HG02840 (cell line): ENCODE results near the gene FAM210B.
"Not testable (repeated sequence)": the region's sequence is repeated elsewhere in the genome, so short reads cannot be mapped to it uniquely, and the experiment has no call there.

Source experiments
- ATAC-seq: cut with Tn5 transposase; IDR thresholded peaks from one replicate; pipeline ENCODE4 v1.9.1; 2021; ENCODE audit warnings: mild to moderate bottlenecking, moderate library complexity, moderate number of reproducible peaks; ENCODE audit not compliant: unreplicated experiment, low FRiP score

The FAM210B gene, protein sequence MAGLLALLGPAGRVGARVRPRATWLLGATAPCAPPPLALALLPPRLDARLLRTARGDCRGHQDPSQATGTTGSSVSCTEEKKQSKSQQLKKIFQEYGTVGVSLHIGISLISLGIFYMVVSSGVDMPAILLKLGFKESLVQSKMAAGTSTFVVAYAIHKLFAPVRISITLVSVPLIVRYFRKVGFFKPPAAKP

DNA sequence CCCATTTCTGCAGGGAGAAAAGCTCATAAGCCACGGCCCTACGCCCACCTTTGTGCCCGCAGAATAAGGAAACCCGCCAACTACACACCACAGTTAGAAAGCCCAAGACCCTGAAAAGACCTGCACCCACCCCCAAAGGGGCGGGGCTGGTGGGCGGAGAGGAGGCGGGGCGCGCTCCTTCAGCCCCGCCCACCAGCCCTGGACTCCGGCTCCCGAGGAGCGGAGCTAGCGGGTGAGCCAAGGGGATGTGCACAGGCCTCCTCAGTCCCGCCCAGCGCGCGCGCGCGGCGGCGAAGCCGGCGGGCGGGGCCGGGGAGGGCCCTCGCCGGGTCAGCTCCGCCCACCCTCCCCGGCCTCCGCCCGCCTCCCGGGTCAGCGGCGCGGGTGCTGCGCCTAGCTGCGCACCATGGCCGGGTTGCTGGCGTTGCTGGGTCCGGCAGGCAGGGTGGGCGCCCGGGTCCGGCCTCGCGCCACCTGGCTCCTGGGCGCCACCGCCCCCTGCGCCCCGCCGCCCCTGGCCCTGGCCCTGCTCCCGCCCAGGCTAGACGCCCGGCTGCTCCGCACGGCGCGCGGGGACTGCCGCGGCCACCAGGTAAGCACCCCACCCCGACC, at the start of gene FAM210B:
Gene FAM210B, plus strand, starts transcription at position 375 of the 612 bp plus-strand sequence. Its CDS starts 32 bp downstream, at position 407.
- peak; percentile 87 for ATAC-seq

DNA sequence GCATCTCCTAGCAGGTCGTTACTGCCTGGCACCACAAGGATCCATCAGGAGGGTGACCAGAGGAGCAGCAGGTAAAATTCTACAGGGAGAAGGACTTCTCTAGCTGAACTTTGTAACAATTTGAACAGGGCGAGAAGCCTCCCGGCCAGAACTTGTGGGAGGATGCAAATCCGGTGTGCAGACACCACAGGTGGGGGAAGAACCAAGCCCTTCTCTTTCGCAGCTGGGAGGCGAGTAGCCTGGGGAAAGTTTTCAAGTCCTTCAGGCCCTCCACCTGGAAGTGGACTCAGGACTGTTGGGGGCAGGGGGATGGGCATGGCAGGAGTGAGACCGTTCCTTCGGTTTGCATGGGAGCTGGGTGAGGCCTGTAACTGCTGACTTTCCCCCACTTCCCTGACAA, 42.7 kb upstream of the FAM210B start:
- no peak for ATAC-seq

DNA sequence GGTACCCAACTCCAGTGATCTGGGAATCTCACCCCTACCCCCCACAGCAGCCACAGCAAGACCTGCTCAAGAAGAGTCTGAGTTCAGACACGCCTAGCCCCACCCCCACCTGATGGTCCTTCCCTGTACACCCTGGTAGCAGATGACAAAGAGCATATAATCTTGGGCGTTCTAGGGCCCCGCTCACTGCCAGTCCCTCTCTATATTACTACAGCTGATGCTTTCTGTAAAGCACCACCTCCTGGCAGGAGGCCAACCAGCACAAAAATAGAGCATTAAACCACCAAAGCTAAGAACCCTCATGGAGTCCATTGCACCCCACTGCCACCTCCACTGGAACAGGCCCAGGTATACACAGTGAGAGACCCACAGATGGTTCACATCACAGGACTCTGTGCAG, 42.3 kb upstream of the FAM210B start:
- no peak for ATAC-seq

DNA sequence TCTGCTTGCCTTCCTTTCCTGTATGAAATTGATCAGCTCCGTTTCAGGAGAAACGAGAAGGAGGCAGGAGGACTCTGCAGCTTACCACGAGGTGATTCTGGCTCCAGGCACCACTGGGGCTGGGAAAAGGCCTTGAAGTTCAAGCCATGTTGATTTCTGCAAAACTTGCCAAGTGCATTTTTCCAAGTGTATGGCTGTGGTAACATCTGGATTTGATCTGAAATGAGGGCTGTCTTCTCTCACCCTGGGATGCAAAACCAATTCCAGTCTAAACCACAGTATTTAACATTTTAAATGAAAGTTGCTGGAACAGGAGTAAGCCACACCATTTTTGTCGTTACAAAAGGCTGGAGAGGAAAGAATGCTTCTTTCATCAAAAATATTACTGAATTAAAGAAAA, 36.1 kb upstream of the FAM210B start:
- ATAC-seq: no peak

DNA sequence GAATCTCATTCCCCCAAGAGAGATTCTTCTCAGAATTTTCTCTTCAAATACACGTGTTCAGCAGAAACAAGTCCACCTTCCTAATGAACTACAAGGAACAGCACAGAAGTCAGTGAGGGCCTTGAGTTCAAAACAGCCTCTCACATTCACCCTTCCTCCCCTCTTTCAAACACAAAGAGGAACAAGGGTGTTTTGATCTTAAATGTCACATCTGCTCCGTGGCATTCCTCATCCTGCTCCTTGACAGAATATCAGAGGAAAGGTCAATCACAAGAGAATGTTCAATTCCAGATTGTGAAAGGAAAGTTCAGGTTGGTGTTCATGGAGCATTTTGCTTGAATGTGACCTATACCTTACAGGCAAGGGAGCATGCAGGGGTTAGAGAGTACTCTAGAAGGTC, 35.6 kb upstream of the FAM210B start:
- ATAC-seq: no peak

DNA sequence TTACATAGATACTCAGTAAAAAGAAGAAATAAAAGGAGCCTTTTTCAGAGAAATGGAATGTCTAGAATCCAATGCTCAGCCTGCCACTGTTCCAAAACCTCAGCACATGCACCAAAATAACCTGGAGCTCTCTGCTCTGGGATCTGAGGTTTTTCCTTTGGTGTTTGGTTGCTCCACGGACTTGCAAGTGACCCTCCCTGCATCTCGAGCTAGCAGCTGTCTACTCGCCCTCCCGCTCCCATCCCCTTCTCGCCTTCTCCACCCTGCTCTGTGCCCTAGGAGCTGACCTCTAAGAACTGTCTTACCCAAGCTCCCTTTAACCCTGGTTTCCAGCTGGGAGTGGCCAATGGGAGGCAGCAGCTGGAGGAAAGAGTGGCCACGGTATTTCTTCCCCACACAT, 35.1 kb upstream of the FAM210B start:
- ATAC-seq: no peak

DNA sequence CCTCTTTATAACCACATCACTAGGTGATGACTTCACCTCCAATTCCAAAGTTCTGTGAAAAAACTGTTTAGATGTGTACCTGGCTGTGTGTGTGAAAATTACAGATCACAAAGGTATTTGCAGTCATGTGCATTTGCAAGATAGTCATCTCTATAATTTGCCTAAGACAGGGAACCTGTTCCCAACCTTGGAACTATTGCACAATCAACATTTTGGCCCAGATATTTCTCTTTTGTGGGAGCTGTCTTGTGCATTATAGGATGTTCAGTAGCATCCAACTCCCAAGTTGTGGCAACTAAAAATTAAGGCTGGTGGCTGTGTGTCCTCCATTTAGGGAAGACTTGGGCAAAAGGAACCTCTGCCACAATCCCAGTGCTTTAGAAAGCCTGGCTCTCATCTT, 34.0 kb upstream of the FAM210B start:
- ATAC-seq: no peak

DNA sequence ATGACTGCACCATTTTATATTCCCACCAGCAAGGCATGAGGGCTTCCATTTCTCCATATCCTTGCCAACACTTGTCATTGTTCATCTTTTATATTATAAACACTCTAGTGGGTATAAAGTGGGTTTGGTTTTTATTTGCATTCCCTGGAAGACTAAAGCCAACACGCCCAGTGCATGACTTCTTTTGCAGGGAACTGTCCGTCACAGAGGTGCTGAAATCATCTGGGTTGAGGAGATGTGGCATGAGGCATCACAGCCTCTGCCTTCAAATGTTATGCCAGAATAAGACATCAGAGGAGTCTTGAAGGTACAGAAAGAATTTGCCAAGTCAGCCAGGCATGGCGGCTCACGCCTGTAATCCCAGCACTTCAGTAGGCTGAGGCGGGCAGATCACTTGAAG, 29.9 kb upstream of the FAM210B start:
- ATAC-seq: no peak

DNA sequence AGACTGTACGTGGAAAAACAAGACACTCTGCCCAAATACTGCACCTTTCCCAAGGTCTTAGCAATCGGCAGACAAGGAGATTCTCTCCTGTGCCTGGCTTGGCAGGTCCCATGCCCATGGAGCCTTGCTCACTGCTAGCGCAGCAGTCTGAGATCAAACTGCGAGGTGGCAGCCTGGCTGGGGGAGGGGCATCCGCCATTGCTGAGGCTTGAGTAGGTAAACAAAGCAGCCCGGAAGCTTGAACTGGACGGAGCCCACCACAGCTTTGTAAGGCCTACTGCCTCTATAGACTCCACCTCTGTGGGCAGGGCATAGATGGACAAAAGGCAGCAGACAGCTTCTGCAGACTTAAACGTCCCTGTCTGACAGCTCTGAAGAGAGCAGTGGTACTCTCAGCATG, 22.1 kb upstream of the FAM210B start:
- ATAC-seq: not testable (repeated sequence)

DNA sequence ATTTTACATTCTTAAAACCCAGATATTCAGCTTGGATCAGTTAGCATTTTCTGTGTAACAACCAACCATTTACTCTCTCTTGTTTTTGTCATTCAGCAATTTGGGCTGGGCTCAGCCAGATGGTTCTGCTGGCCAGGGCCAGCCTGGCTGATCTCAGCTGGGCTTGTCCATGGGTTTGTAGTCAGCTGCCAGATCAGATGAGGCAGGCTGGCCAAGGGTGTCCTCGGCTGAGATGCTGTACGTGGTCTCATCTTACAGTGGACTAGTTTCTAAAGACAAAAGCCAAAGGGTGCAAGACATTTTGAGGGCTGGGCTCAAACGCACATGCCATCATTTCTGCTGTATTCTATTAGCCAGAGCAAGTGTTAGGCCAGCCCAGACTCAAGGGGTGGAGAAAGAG, 16.0 kb upstream of the FAM210B start:
- no peak for ATAC-seq

DNA sequence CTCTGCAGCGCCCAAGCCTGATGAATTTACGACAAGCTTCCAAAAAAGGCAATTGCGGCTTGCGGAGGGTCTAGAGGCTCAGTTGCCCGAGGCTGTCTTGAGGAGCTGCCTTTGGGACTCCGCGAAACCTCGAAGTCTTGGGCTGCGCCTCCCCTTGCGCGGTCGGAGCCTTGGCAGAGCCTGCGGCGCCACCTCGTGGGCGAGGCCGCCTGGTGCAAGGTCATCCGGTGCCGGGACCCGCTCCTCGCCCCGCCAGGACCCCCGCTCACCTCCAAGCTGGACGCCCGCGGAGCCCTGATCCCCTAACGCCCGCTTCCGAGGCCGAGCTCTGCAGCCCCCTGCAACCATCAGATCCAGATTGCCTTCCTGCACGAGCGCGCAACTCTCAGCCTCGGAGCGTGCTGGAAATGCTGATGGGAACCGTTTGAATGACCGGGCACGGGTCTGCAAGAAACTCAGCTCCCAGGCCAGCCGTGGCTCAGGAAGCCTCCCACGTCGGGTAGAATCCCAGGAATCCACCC, 14.9 kb upstream of the FAM210B start:
- ATAC-seq: no peak

DNA sequence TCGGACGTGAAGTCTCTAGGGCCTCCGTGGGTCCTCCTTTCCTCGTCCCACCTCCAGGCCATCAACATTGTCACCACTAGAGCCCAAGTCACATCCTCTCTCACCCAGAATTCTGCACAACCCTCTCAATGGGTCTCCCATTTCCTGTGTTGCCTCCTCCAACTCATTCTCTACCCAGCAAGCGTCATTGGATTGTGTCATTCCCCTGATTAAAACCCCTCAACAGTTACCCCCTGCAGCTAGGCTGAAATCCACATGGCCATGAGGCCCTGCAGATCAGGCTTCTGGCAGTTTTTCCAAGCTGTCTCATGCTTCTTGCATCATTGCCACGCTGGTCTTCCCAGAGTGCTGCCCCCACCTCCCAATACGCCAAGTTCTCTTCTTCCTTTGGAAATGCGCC, 12.9 kb upstream of the FAM210B start:
- ATAC-seq: no peak

DNA sequence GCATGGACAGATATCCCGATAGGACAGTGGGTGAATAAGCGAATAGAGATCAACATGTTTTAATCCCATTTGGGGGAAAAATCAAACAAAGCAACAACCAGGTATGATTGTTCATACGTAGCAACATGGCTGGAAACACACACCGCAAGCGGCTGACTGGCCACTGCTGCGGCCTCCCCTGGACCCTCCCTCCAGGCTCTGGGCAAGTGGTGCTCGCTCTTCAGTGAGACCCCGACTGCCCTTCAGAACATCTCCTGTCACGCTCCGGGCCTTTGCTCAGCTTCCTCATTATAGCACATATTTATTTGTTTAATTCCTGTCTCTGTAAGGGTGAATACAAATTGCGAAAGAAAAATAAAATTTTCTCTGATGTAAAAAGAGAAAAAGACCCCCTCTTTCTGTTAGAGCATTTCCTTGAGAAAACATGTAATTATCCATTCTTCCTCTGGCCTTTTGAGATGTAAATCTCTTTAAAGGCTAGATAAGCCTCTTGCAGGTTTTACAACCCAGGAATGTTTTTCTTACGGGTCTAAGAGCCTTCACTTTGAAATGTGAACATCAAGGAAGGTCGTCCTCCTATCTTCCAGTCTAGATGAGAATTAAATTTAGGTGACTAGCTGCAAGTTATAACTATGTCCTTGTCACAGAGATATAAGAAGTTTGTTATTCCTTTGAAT, 11.0 kb upstream of the FAM210B start:
- ATAC-seq: no peak

DNA sequence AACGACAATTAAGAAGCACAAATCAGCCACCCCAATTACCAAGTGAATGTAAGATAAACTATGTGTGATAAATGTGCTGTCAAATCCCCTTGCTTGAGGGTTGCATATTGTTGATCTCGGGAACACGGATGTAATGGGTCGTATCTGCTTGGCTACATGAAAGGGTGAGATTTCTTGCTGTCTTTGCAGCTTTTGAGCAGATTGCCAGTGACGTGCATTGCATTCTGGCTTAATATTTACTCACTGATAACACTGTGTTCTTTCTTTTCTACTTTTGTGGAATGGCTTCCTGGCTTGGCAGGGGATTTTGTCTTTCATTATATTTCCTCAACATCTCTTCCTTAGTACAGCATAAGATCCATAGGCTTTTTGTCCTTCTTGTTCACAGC, 10.5 kb upstream of the FAM210B start:
- no peak for ATAC-seq

DNA sequence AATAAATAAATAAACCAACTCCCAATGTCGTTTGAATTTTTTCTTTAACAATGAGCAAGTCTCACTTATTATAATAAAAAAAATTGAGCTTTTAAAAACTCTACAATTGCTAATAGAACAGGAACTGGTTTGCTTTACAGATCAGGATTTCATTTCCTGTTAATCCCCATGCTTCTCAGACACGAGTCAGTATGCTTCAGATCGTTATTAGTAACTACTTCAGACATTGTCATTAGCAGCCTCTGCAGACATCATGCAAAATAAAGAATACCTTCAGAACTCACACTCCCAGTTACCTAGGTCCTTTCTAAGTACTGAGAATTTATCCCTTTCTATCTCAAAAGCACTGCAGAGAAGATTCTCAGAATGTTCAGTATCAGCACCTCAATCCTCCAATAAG, 10.0 kb upstream of the FAM210B start:
- ATAC-seq: no peak

DNA sequence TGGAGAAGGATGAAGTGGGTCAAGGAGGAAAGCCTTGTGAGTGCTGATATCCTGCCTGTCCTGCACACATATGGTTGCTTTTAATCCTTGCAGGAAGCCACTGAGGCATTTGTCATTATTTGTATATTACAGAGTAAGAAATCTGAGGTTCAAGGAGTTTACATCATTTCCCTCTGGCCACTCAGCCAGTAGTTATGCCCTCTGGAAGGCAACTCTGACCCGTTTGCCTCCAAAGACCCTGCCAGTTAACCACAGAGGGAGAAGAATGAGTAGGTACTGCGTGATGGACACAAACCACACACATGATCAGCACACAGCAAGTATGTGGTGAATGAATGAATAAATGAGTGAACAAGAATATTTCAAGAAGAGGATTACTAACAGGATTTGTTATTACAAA, 7.9 kb upstream of the FAM210B start:
- ATAC-seq: no peak

DNA sequence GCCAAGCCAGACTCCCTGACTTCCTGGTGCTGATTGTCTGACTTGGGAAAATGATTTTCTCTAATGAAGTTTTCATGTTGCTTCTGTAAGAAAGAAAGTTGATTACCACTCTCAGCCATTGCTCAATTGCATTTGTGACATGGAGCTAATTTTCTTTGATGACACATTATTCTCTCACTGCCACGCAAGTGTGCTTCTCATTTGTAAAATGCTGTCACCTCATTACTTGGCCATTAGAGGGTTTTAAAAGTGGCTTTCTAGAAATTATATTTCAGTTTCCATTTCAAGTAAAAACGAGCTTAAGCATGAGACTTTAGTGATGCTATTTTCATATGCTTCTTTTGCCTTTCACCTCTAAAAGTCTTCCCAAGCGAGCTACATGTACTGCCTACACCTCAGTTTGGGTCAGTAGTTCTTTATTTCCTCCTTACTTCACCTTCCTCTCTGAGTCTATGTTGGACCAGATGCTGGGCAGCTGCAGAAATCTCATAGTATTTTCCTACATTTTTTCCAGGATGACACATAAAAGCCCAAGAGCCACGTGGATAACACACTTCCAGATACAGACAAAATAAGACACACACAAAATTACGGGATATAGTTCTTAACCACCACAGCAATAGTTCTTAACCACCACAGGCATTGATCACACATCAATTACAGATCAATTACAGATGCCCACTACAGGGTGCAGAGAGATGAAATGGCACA, 6.3 kb upstream of the FAM210B start:
- no peak for ATAC-seq

DNA sequence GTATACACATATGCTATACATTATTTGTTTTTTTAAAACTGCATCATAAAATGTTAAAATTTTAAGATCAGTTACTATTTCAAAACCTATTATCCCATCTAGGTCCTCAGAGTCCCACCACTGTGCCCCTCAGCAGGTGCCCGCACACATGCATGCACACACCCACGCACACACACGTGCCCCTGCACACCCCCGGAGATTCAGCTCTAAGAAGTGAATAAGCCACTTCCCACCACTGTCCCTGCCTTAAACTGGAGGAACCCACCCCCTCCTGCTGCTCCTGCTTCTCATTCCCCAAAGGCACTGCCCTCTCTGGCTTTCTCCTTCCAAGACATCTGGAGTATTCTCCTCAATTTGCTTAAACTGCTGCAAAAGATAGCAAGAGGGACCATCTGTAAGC, 5.4 kb upstream of the FAM210B start:
- ATAC-seq: no peak

DNA sequence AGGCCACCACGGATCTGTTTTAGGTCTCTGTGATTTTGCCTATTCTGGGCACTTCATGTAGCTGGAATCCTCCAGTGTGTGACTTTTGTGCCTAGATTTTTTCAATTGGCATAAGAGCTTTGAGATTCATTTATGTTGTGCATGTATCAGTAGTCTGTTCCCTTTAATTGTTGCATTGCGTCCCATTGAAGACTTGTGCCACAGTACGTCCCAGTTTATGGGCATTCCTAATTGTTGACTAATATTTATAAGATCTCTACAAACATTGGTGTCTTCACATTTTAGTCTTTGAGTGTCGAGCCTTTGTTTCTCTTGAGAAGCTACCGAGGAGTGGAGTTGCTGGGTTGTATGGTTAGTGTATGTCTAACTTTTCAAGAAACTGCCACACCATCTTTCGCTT, 704 bp upstream of the FAM210B start:
- no peak for ATAC-seq

DNA sequence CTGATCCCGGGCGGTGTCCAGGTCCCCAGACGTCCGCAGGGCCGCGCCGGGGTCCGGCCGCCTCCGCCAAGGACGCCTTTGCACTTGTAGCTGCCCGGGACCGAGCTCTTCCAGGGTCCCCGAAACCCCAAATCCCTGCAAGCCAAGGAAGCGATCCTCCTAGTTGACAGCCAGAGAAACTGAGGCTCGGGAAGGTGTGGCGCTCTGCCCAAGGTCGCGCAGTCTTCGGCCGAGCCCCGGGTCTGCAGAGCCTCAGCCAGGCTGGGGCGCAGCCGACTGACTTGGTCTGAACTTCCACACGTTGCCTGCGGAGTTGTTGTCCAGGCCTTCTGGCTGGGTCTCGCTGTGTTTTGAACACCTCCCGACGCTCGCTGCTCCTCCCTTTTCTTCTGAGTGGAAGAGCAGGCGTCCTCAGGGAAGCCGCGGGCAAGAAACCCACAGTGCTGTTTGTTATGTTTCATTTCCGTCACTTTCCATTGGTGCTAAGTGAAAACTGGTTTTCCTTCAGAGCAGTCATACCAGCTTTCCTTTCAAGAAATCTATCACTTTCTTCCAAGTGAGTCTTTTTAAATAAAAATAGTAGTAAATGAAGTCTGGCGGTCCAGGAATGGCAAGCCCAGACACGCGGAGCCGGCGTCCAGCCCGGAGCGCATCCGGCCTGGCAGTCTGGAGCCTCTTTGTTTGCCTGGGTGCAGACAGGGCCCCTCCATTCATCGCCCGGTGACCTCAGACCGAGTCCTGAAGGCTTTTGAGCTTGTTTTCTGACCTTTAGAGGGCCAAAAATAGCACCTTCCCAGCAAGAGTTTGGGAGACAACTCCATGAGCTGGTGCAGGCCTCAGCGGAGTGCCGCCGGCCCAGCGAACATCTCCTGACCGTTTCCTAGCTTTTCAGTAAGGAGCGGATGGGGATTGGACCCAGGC, 698 bp downstream of the FAM210B start:
- ATAC-seq: peak; percentile 21
